ES-I3 (cell line): ENCODE data around the gene OXSR1.
"Not testable (repeated sequence)": the region's sequence is repeated elsewhere in the genome, so short reads cannot be mapped to it uniquely, and the experiment has no call there.

Experiments used
- H3K36me3 ChIP-seq: 2 replicates; pipeline ENCODE4 v1.6.1; 2013; ENCODE audit warnings: mild to moderate bottlenecking, low read length, control low read depth, moderate library complexity; ENCODE audit not compliant: insufficient read depth
- H3K4me1 ChIP-seq: 2 replicates; pipeline ENCODE4 v1.6.1; 2013; ENCODE audit warnings: mild to moderate bottlenecking, control low read depth, low read length; ENCODE audit not compliant: insufficient read depth
- H3K9ac ChIP-seq: 2 replicates; pipeline ENCODE4 v1.6.1; 2013; ENCODE audit warnings: low read depth, mild to moderate bottlenecking, low read length, moderate library complexity
- H3K9me3 ChIP-seq: 2 replicates; pipeline ENCODE4 v1.6.1; 2013; ENCODE audit warnings: mild to moderate bottlenecking, low read length, moderate library complexity; ENCODE audit not compliant: control insufficient read depth, insufficient read depth

Gene OXSR1

DNA sequence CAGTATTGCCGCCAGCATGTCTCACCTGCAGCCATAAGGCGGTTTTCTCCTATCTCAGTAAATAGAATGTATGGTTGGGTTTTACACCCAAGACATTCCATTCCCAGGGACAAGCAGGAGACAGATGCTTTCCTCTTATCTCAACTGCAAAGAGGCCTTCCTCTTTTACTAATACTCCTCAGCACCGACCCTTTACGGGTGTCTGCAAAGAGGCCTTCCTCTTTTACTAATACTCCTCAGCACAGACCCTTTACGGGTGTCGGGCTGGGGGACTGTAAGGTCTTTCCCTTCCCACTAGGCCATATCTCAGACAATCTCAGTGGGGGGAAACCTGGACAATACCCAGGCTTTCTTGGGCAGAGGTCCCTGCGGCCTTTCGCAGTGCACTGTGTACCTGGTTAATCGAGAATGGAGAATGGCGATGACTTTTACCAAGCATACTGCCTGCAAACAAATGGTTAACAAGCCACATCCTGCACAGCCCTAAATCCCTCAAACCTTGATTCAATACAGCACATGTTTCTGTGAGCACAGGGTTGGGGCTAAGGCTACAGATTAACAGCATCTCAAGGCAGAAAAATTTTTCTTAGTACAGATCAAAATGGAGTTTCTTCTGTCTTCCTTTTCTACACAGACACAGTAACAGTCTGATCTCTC is 29.6 kb upstream of the OXSR1 start:
- peak overlapping the region; percentile 86; the same call in 1 of the 2 replicates for H3K9ac ChIP-seq
- H3K9me3 ChIP-seq, H3K4me1 ChIP-seq, H3K36me3 ChIP-seq: not testable (repeated sequence)

DNA sequence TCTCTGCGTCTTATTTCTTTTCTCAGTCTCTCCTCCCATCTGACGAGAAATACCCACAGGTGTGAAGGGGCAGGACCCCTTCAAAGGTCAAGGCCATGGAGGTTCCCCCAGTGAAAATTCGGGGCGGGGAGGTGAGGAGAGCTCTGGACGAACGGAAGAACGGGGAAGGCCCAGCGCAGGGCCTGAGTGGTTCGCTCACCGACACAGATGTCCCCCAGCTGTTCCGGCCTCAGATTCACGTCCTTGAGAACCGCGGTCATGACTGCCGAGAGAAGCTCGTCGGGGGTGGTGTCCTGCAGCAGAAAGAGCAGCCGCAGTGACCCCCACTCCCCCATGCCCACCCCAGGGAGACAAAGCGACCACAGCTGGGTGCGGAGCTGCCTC is 29.0 kb upstream of the OXSR1 start:
- peak overlapping the region; percentile 86 for H3K9ac ChIP-seq
- H3K36me3 ChIP-seq = peaks cover under 1% of the 10 kb centered on the region; the same call in 1 of the 2 replicates
- no peaks in the 10 kb centered on the region for H3K9me3 ChIP-seq
- H3K4me1 ChIP-seq = no peaks in the 10 kb centered on the region; the same call in 1 of the 2 replicates

- H3K4me1 ChIP-seq = no peaks in the 10 kb centered on the region; the same call in 1 of the 2 replicates
- H3K9me3 ChIP-seq = no peaks in the 10 kb centered on the region
- peak within 1 kb of the TSS; percentile 86 for H3K9ac ChIP-seq
- H3K36me3 ChIP-seq = no peaks in the 10 kb centered on the region
These were observed 28.3 kb upstream of the OXSR1 start, which contains the start of gene ACAA1 for GRCh38 chr3:38136777-38137614. TSS of gene ACAA1 (minus strand) at chr3:38137127. CDS start at chr3:38137035, 92 bp downstream.

DNA sequence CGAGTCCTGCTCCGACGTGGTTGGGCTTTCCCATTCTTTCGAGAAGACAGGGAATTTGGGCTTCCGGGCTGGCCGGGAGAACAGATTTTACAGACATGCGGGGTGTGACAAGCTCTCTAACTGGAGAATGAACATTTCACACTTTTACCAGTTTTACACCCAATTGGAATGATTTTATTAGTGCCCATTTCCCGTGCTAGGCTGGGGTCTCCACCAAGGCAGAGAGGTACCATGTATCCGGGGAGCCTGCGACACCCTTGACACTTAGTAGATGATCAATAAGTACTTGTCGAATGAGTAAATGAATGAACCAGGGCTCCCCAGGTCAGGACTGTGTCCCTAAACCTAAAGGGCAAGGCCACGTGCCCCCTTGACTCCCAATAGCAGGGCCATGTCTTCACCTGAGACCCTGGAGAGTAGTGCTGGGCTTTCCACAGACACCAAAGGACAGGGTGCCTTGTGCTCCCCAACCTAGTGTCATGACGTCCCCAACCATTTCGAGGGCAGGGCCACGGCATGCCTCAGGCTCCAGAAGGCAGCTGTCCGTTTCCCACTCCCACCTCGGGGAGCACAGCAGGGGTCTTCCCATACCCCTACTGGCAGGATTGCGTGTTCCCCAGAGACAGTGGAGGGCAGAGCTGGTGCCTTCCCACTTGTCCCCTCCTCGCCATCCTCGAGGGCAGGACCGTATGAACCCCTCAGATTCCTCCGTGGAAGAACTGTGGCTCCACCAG is 27.6 kb upstream of the OXSR1 start:
- no peaks in the 10 kb centered on the region; the same call in 1 of the 2 replicates for H3K4me1 ChIP-seq
- no peaks in the 10 kb centered on the region for H3K36me3 ChIP-seq
- no peaks in the 10 kb centered on the region for H3K9me3 ChIP-seq
- H3K9ac ChIP-seq = peak overlapping the region; percentile 60

- H3K4me1 ChIP-seq = no peaks in the 10 kb centered on the region; the same call in 1 of the 2 replicates
- H3K9me3 ChIP-seq = no peaks in the 10 kb centered on the region
- no peaks in the 10 kb centered on the region for H3K36me3 ChIP-seq
- H3K9ac ChIP-seq = peak within 1 kb of the TSS; percentile 60
These were observed 26.8 kb upstream of the OXSR1 start, which contains the start of gene MYD88 for GRCh38 chr3:38138349-38139190. TSS of gene MYD88 (plus strand) at chr3:38138661. CDS start at chr3:38138701, 40 bp downstream.

GRCh38 chr3:38139191-38139590 is 26.1 kb upstream of the OXSR1 start:
- Histone ChIP-seq H3K9ac (peak overlapping the region; percentile 60), H3K4me1 (no peaks in the 10 kb centered on the region; the same call in 1 of the 2 replicates), H3K9me3 (no peaks in the 10 kb centered on the region), H3K36me3 (no peaks in the 10 kb centered on the region)

- Histone ChIP-seq H3K36me3 (no peaks in the 10 kb centered on the region), H3K9me3 (no peaks in the 10 kb centered on the region), H3K9ac (no peak overlapping the region), H3K4me1 (no peaks in the 10 kb centered on the region; the same call in 1 of the 2 replicates)
These were observed 25.7 kb upstream of the OXSR1 start for GRCh38 chr3:38139652-38140051.

GRCh38 chr3:38140326-38141172 is 24.8 kb upstream of the OXSR1 start:
- Histone ChIP-seq H3K36me3 (no peaks in the 10 kb centered on the region), H3K9me3 (no peaks in the 10 kb centered on the region), H3K9ac (no peak overlapping the region), H3K4me1 (no peaks in the 10 kb centered on the region; the same call in 1 of the 2 replicates)

GRCh38 chr3:38141173-38141951 is 24.0 kb upstream of the OXSR1 start:
- Histone ChIP-seq H3K4me1 (no peaks in the 10 kb centered on the region; the same call in 1 of the 2 replicates), H3K36me3 (no peaks in the 10 kb centered on the region), H3K9ac (no peak overlapping the region), H3K9me3 (no peaks in the 10 kb centered on the region; the same call in 1 of the 2 replicates)

DNA sequence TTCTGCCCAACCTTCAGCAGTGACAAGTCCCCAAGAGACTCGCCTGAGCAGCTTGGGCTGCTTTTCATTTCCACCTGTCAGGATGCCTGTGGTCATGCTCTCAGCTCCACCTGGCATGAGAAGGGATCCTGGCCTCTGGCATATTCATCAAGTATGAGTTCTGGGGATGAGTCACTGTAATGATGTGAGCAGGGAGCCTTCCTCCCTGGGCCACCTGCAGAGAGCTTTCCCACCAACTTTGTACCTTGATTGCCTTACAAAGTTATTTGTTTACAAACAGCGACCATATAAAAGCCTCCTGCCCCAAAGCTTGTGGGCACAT is 23.4 kb upstream of the OXSR1 start:
- H3K36me3 ChIP-seq = no peaks in the 10 kb centered on the region
- H3K4me1 ChIP-seq = no peaks in the 10 kb centered on the region; the same call in 1 of the 2 replicates
- H3K9ac ChIP-seq = no peak overlapping the region
- no peaks in the 10 kb centered on the region; the same call in 1 of the 2 replicates for H3K9me3 ChIP-seq

- H3K9ac ChIP-seq = no peak overlapping the region
- no peaks in the 10 kb centered on the region for H3K36me3 ChIP-seq
- H3K9me3 ChIP-seq = no peaks in the 10 kb centered on the region; the same call in 1 of the 2 replicates
- H3K4me1 ChIP-seq = no peaks in the 10 kb centered on the region; the same call in 1 of the 2 replicates
These were observed 22.4 kb upstream of the OXSR1 start for GRCh38 chr3:38142959-38143358.

DNA sequence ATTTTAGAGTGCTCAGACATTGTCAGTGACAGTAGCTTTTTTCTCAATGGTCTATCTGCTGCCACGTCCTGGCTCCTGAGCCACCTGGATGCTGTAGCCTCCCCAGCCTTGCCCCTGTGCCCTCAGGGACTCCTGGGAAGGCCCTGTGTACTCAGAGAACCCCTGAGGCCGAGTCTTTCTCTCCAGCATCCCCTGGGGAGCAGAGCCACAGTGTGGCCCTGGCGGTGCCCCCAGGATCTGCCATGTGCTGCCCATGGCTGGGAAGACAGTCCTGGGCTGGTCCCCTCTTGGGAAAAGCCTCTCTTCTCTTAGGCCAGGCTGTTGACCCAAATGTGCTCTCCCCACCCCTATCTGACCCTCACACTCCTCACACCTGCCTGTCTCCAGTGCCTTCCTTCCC is 21.8 kb upstream of the OXSR1 start:
- H3K4me1 ChIP-seq = no peaks in the 10 kb centered on the region; the same call in 1 of the 2 replicates
- no peaks in the 10 kb centered on the region for H3K36me3 ChIP-seq
- H3K9me3 ChIP-seq = no peaks in the 10 kb centered on the region; the same call in 1 of the 2 replicates
- H3K9ac ChIP-seq = no peak overlapping the region
